Left hindlimb (tissue), 1 donor: Measurements from ENCODE around the gene PSMD12.

Source experiments
- DNase-seq: peaks from one replicate; pipeline ENCODE4 v3.0.0-alpha.2; 2018

Gene PSMD12

DNA sequence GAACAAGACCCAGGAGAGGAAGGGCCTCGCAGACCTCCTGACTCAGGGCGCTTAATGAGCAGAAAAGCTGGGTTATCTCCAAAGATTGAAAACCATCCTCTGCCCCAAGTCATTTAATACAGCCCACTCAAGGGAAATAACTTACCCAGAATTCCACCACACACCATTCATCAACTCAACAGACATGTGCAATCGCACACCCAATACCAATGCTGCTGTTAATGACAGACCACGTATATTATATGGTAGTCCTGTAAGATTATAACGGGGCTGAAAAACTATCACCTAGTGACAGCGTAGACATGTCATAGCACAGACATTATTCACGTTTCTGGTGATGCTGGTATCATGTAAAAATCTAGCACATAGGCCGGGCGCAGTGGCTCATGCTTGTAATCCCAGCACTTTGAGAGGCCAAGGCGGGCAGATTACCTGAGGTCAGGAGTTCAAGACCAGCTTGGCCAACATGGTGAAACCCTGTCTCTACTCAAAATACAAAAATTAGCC is 68.9 kb downstream of the PSMD12 start:
- no peak for DNase-seq

DNA sequence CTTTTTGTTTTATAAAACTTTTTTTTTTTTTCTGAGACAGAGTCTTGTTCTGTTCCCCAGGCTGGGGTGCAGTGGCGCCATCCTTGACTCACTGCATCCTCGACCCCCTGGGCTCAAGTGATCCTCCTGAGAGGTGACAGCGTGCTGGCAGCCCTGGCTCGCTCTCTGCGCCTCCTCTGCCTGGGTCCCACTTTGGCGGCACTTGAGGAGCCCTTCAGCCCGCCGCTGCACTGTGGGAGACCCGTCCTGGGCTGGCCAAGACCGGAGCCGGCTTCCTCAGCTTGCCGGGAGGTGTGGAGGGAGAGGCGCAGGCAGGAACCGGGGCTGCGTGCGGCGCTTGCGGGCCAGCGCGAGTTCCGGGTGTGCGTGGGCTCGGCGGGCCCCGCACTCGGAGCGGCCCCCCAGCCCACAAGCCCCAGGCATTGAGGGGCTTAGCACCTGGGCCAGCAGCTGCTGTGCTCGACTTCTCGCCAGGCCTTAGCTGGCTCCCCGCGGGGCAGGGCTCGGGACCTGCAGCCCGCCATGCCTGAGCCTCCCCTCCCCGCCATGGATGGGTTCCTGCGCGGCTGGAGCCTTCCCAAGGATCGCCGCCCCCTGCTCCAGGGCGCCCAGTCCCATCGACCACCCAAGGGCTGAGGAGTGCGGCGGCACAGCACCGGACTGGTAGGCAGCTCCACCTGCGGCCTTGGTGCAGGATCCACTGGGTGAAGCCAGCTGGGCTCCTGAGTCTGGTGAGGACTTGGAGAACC is 71.8 kb downstream of the PSMD12 start:
- no peak for DNase-seq

GRCh38 chr17:67293251-67294203 is 72.8 kb downstream of the PSMD12 start:
- peak; percentile 51 for DNase-seq

- peak; percentile 77 for DNase-seq
These were observed 75.6 kb downstream of the PSMD12 start for GRCh38 chr17:67290711-67291291.

DNA sequence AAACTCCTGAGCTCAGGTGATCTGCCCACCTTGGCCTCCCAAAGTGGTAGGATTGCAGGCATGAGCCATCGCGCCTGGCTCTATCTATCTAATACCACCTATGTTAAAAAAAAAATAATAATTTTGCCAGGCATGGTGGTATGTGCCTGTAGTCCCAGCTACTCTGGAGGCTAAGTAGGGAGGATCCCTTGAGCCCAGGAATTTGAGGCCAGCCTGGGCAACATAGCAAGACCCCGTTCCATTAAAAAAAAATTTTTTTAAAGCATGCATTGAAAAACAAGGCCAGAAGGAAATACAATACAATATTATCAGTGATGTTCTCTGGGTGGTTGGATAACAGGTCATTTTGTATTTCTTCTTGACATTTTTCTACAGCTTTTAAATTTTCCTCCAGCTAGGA is 76.1 kb downstream of the PSMD12 start:
- no peak for DNase-seq

GRCh38 chr17:67289181-67289876 is 77.0 kb downstream of the PSMD12 start:
- DNase-seq = peak; percentile 89
